Measurements from ENCODE around the gene CALML3.

The CALML3 gene

GRCh38 chr10:5508161-5508604, 16.6 kb upstream of the CALML3 start:
- DNase-seq = no peak

GRCh38 chr10:5508786-5509185, 16.0 kb upstream of the CALML3 start:
- no peak for DNase-seq

GRCh38 chr10:5509236-5509635, 15.5 kb upstream of the CALML3 start:
- DNase-seq = no peak

GRCh38 chr10:5509691-5510090, 15.1 kb upstream of the CALML3 start:
- no peak for DNase-seq

- no peak for DNase-seq
Observed at GRCh38 chr10:5510281-5511072, 14.3 kb upstream of the CALML3 start.

GRCh38 chr10:5511231-5511884, 13.4 kb upstream of the CALML3 start:
- no peak for DNase-seq

GRCh38 chr10:5511885-5512280, 12.9 kb upstream of the CALML3 start:
- DNase-seq = no peak

GRCh38 chr10:5512331-5512730, 12.4 kb upstream of the CALML3 start:
- DNase-seq = no peak

GRCh38 chr10:5512881-5513612, 11.7 kb upstream of the CALML3 start:
- DNase-seq = no peak

GRCh38 chr10:5514226-5514850, 10.4 kb upstream of the CALML3 start:
- DNase-seq = no peak

- no peak for DNase-seq
Observed at GRCh38 chr10:5515948-5516761, 8.6 kb upstream of the CALML3 start.

- no peak for DNase-seq
Observed at GRCh38 chr10:5517546-5517945, 7.2 kb upstream of the CALML3 start.

- no peak for DNase-seq
Observed at GRCh38 chr10:5518143-5518542, 6.6 kb upstream of the CALML3 start.

GRCh38 chr10:5519054-5519453, 5.7 kb upstream of the CALML3 start:
- no peak for DNase-seq

- no peak for DNase-seq
Observed at GRCh38 chr10:5522913-5523560, 1.7 kb upstream of the CALML3 start.

- no peak for DNase-seq
Observed at GRCh38 chr10:5523796-5524574, 776 bp upstream of the CALML3 start.

- no peak for DNase-seq
Observed at GRCh38 chr10:5525561-5526341, 990 bp downstream of the CALML3 start.

GRCh38 chr10:5526691-5527331, 2.0 kb downstream of the CALML3 start:
- no peak for DNase-seq

Data from T-helper 1 cell (primary cell).